Measurements from ENCODE around the gene HHATL.

HHATL gene, protein sequence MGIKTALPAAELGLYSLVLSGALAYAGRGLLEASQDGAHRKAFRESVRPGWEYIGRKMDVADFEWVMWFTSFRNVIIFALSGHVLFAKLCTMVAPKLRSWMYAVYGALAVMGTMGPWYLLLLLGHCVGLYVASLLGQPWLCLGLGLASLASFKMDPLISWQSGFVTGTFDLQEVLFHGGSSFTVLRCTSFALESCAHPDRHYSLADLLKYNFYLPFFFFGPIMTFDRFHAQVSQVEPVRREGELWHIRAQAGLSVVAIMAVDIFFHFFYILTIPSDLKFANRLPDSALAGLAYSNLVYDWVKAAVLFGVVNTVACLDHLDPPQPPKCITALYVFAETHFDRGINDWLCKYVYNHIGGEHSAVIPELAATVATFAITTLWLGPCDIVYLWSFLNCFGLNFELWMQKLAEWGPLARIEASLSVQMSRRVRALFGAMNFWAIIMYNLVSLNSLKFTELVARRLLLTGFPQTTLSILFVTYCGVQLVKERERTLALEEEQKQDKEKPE

GRCh38 chr3:42702066-42702951 is at the start of gene HHATL:
TSS of gene HHATL (minus strand) at chr3:42702798. CDS start at chr3:42700826, 1,972 bp downstream.
- DNase-seq: peak; percentile 31

DNA sequence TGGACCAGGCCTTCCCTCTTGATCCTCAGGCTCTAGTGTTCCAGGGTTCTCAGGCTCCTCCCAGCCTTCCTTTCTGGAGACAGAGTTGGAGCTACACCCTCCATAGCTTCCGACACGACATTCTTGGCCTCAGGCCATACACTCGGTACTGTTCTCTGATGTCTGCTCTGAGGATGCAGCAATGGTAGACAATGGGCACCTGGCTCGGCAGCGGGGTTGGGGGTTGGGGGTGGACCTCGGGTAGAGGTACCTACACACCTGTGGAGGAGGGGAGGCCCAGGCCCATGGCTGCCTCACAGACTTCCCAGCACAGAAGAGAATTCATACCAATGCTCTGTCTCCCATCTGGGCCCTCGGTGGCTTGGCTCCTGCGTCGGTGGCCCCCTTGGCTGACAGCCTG is 49.0 kb upstream of the HHATL start:
- DNase-seq: no peak

DNA sequence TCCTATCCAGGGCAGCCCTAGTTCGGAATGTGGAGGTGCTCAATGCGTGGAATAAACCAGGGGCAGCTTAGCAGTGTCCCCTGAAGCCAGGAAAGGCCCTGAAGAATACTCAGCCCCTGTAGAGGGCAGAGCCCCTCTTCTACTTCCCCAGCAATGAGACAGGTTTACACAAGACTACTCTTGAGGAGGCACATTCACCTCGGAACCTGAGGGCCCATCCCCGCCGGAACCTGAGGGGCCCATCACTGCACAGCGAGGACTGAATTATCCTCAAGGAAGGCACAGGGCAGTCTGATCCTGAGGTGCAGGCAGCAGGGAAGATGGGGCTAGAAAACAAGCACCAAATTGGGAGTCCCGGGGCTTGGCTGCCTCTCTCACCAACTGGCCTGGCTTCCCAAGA is 48.2 kb upstream of the HHATL start:
- DNase-seq: no peak

DNA sequence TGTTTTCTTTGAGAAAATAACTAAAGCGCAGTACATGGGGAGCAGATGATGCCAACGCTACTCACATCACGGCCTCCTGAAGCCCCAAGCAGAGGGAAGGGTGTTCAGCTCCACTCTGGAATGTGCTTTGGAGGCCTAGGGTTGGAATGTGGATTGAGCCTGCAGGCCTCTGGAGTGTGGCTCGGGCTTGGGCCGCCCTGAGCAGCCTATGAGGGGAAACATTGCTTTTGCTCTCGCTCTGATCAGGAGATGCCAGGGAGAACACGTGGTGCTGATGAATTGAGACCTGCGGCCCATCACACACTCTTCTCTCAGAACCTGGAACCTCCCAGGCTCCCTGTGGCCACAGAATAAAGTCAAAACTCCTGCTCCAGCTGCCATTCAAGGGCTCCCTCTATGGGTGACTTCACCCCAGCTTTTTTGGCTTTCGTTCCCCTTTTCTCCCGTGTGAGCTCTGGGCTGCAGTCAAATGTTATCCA is 47.2 kb upstream of the HHATL start:
- no peak for DNase-seq

GRCh38 chr3:42749025-42749752 is 46.6 kb upstream of the HHATL start:
- no peak for DNase-seq

DNA sequence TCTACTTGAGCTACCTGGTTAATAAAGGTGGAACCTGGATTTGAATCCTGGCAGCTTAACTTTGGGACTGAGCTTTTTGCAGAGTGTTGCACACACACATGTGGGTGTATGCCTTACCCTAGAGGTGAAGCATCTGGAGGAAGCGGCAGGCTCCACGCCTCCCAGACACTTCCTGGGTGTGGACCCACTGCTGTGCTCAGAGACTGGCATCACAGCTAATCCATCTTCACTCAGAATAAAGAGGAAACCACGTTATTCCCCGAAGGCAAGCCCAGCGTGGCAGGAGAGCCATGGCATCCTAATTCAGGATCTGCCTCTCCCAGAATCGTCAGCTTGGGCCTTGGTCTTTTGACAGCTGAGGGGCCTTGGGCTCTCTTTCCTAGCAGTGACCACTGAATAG is 45.0 kb upstream of the HHATL start:
- no peak for DNase-seq

GRCh38 chr3:42746455-42747450 is 44.2 kb upstream of the HHATL start:
- DNase-seq: peak; percentile 84

- DNase-seq: no peak
These were observed 43.3 kb upstream of the HHATL start for GRCh38 chr3:42745776-42746454.

DNA sequence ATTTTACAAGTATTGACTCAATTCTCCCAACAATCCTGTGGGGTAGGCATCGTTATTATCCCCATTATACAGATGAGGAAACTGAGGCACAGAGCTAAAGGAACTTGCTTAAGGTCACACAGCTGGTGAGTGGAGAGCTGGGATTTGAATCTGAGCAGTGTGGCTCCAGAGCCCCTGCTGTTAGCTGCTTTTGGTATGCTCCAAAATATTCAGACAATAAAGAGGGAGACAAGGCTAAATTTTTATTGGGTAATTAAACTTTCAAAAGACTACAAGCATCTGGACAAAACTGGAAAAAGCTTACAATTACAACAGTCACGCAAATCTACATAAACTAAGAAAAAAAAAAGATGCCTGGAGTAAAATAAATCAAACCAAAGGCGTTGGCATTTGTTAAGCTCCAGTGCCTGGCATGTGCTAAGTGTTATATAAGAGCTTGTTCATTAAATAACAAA is 42.7 kb upstream of the HHATL start:
- no peak for DNase-seq

GRCh38 chr3:42743204-42743995 is 40.8 kb upstream of the HHATL start:
- DNase-seq: no peak

- no peak for DNase-seq
These were observed 40.1 kb upstream of the HHATL start for GRCh38 chr3:42742688-42743087.

GRCh38 chr3:42742259-42742658 is 39.7 kb upstream of the HHATL start:
- DNase-seq: no peak

GRCh38 chr3:42741796-42742195 is 39.2 kb upstream of the HHATL start:
- DNase-seq: no peak

GRCh38 chr3:42739401-42740158 is 37.0 kb upstream of the HHATL start:
- DNase-seq: no peak

- no peak for DNase-seq
These were observed 33.9 kb upstream of the HHATL start for GRCh38 chr3:42736531-42736930.

DNA sequence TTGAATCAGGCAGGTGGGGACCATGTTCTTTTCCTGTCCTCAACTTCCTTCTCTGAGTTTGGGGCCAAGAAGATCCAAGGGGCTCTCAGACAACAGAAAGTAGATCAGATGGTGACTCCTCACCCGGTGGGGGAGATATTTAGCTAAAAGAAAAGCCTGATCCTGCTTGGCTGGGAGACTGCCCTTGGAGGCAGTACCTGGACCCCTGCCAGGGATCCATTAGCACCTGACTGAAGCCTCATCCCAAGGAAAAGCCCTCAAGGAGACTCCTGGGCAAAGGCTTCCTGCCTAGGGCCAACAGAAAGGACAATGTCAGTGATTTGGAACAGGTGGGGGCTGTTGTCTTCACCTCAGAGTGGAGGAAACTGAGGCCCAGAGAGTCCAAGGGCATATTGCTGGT is 33.5 kb upstream of the HHATL start:
- DNase-seq: peak; percentile 11

- no peak for DNase-seq
These were observed 33.0 kb upstream of the HHATL start for GRCh38 chr3:42735615-42736014.

- no peak for DNase-seq
These were observed 32.4 kb upstream of the HHATL start for GRCh38 chr3:42735019-42735418.

DNA sequence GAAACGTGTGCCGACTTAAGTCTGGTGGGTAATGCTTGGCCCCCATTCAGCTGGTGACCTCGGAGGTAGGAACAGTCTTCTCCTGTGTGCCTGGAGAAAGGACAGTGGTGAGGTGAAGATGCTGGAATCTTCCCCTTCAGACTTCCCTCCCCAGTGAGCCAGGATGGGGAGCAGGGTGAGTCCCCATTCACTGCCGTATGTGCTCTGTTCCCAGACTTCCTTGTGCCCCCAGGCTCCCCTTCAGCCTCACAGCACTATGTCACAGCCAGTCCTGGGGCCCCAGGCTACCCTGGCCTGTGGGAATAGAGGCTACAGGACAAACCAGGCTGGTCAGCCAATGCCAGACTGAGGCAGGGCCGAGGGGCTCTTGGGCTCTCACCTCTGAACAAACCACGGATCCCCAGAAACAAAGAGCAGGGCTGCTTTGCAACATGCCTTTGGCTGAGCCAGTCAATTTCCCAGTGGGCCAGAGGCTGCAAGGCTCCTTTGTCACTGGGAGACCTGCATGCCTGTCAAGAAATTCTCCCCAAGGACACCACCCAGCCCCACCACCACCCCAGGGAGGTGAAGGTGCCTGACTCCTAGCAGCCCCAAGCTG is 31.8 kb upstream of the HHATL start:
- DNase-seq: no peak

All from DMS79 (cell line).